ENCODE data around the gene PPIL4. TPM values are rescaled to one million over a fixed set of nuclear protein-coding genes. Genes with fewer than 3 reads are reported as not detected.

The PPIL4 gene
- total and polyA plus RNA-seq, 2 of the 13 experiments (the other 11 are each of a cell fraction or from before 2014, with no cell fraction given), result 5.5 to 46.0 TPM

- TF ChIP-seq FUBP1 (CRISPR knock-in tag; IDR thresholded peaks at IDR 0.05; ENCODE audit: borderline replicate concordance) (no peak), HNF4A (CRISPR knock-in tag; IDR thresholded peaks at IDR 0.05) (no peak), ATF6 (CRISPR knock-in tag; conservative IDR thresholded peaks at IDR 0.05) (no peak), ZZZ3 (CRISPR knock-in tag; IDR thresholded peaks at IDR 0.05; ENCODE audit: borderline replicate concordance) (0 out of 2 replicates have a peak, but pooled peaks have one; percentile 2), ZNF740 (CRISPR knock-in tag; IDR thresholded peaks at IDR 0.05) (peak; percentile 81; the same call in 1 of the 2 replicates), ZFP1 (CRISPR knock-in tag; IDR thresholded peaks at IDR 0.05) (no peak), NRL (CRISPR knock-in tag; IDR thresholded peaks at IDR 0.05; ENCODE audit: borderline replicate concordance) (no peak), ZBTB14 (CRISPR knock-in tag; IDR thresholded peaks at IDR 0.05) (no peak), ZNF205 (CRISPR knock-in tag; IDR thresholded peaks at IDR 0.05) (no peak), SMAD9 (CRISPR knock-in tag; IDR thresholded peaks at IDR 0.05) (no peak), FOXC1 (CRISPR knock-in tag; IDR thresholded peaks at IDR 0.05; ENCODE audit: borderline replicate concordance) (no peak), ZNF839 (CRISPR knock-in tag; IDR thresholded peaks at IDR 0.05; ENCODE audit: borderline replicate concordance) (no peak), ZNF7 (CRISPR knock-in tag; IDR thresholded peaks at IDR 0.05) (no peak), LCORL (IDR thresholded peaks at IDR 0.05) (no peak), LCORL (CRISPR knock-in tag; IDR thresholded peaks at IDR 0.05) (no peak), PRDM15 (CRISPR knock-in tag; IDR thresholded peaks at IDR 0.05) (no peak), HMGXB4 (CRISPR knock-in tag; IDR thresholded peaks at IDR 0.05; ENCODE audit: borderline replicate concordance in 1 of 2, low read depth in 1 of 2) (peak in 1 of 2 experiments; percentile 21; a peak in 1 of 4 replicates), SP140L (CRISPR knock-in tag; IDR thresholded peaks at IDR 0.05; ENCODE audit: borderline replicate concordance) (no peak), MTF1 (CRISPR knock-in tag; IDR thresholded peaks at IDR 0.05) (no peak)
These were observed 537 bp downstream of the PPIL4 start (continued) for GRCh38 chr6:149545258-149545753.
